GM12875 (cell line): ENCODE results near the gene PRPF4.
"Not testable (repeated sequence)": the region's sequence is repeated elsewhere in the genome, so short reads cannot be mapped to it uniquely, and the experiment has no call there.

ENCODE experiments used
- H3K4me3 ChIP-seq: one replicate; pipeline ENCODE4 v1.5.1; 2011; ENCODE audit warnings: low read depth, low read length, control low read depth
- TF ChIP-seq, protein P1 (sequence below): IDR thresholded peaks from 2 replicates; pipeline ENCODE4 v1.5.1; 2011; ENCODE audit warnings: low read depth, mild to moderate bottlenecking, control low read depth, inconsistent platforms, low read length, moderate library complexity, borderline replicate concordance; ENCODE audit not compliant: insufficient read depth

The PRPF4 gene

DNA sequence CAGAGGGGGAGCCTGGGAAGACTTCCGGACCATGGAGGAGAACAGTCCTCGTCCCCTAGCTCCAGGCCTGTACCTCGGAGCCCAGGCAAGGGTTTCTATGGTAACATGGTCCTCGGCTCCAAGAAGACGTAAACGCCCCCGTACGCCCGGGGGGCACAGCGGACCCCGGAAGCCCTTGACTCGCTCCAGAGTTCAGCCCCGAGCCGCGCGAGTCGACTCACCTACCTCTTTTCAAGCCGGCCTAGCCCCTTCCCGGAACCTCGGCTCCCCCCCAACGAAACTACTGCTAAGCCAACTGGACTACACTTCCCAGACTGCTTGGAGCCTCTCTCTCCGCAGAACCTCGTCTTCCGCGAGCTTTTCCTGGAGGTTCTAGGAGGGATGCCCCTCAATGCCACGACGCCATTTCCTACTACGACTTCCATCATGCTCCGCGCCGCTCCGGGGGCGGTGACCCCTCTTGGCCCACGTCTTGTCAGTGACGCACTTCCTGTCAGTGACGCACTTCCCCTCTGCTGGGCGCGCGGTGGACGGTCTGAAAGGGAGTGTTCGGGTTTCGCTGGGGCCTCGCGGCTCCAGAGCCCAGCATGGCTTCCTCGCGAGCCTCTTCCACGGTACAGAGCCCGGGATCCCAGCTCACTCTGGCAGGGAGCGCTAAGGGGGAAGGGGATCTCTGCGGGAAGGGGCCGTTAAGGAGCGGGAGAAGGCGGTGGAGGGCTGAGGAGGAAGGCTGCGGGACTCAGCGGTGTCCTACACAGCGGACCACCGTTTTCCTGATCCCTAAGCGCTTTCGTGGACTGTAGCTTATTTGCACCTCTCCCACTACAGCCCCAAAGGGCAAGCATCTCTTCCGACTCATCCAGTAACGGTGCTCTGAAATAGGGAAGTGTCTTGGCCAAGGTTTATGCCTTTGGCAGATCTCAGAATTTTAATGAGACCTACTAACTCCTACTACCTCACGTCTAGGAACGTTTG, at the start of gene PRPF4, which contains the start of gene CDC26:
TSS of gene PRPF4 (plus strand) at position 502 of the 975 bp plus-strand sequence. CDS start at position 588, 86 bp downstream.
TSS of gene CDC26 (minus strand) at position 416 of the 975 bp plus-strand sequence. CDS start 3,065 bp downstream, outside the sequence.
- peak within 1 kb of the TSS; percentile 88 for H3K4me3 ChIP-seq
- TF ChIP-seq, protein P1, sequence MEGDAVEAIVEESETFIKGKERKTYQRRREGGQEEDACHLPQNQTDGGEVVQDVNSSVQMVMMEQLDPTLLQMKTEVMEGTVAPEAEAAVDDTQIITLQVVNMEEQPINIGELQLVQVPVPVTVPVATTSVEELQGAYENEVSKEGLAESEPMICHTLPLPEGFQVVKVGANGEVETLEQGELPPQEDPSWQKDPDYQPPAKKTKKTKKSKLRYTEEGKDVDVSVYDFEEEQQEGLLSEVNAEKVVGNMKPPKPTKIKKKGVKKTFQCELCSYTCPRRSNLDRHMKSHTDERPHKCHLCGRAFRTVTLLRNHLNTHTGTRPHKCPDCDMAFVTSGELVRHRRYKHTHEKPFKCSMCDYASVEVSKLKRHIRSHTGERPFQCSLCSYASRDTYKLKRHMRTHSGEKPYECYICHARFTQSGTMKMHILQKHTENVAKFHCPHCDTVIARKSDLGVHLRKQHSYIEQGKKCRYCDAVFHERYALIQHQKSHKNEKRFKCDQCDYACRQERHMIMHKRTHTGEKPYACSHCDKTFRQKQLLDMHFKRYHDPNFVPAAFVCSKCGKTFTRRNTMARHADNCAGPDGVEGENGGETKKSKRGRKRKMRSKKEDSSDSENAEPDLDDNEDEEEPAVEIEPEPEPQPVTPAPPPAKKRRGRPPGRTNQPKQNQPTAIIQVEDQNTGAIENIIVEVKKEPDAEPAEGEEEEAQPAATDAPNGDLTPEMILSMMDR: no peak

DNA sequence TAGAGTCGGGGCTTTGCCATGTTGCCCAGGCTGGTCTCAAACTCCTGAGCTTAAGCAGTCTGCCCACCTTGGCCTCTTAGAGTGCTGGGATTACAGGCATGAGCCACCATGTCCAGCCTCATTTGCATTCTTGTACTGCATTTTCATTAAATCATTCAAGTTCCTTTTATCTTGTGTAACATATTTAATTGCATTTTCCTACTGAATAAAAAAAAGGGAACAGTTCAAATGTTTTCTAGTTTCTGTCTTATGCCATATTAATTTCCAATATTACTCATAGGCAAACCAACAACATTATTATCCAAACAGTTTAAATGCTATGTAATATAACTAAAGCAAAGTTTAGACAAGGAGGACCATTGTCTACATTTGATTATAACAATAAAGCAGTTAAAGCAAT, 48.0 kb upstream of the PRPF4 start:
- TF ChIP-seq, protein P1: no peak
- no peak overlapping the region for H3K4me3 ChIP-seq

DNA sequence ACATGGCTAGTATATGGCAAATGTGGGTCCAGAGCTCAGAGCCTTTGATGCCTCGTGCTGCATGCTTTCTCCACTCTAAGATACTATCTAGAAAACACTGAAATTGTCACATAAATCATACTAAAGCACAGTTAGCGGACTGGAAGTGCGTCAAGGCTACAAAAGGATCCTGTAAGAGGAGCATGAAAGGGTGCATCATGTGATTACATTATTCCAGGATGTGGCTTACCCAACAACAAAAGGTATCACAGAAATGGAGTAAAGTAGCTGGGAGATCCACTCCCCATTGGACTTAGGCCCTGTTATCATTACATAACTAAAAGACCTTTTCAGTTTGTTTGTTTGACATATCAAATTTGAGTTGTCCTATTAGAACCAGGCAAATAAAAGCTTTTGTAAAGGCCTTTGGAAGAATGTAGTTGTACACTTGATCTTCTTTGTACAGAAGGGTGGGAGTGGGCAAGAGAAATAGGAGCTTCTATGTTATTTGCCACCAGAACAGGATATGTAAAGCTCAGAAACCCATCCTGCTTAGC, 47.3 kb upstream of the PRPF4 start:
- H3K4me3 ChIP-seq: no peak overlapping the region
- TF ChIP-seq, protein P1: no peak

DNA sequence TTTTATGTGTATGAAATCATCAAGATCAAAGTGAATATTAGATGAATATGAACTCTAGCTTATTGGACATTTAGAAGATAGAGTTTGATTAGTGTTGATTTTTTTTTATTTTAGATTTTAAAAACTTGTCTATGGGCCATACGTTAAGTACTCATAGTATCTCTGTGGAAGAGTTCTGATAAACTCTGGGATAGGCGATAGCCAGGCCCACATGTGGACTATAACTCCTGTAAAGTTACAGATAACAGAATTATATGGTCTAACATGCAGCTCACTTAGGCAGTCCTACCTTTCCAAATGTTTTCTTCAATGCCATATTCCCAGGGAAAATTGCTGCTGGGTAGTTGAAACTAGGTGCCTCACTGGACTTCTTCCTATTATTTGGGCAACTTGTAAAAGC, 43.8 kb upstream of the PRPF4 start:
- H3K4me3 ChIP-seq: no peak overlapping the region
- TF ChIP-seq, protein P1: no peak

DNA sequence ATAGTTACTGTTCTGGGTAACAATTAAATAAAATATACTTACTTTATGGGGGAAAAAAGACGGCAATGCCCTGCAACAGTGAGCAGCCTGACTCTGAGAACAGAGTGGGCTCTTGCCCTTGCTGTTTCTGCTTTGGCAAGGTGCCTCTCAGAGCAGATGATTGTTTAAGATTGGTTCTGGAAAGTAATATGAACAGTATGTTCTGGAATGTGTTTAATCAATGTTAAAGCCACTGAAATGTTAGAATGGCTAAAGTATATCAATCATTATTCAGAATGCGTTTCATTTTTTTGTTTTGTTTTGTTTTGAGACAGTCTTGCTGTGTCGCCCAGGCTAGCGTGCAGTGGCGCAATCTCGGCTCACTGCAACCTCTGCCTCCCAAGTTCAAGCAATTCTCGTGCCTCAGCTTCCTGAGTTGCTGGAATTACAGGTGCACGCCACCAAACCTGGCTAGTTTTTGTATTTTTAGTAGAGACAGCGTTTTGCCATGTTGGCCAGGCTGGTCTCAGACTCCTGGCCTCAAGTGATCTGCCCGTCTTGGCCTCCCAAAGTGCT, 39.7 kb upstream of the PRPF4 start:
- H3K4me3 ChIP-seq: not testable (repeated sequence)

DNA sequence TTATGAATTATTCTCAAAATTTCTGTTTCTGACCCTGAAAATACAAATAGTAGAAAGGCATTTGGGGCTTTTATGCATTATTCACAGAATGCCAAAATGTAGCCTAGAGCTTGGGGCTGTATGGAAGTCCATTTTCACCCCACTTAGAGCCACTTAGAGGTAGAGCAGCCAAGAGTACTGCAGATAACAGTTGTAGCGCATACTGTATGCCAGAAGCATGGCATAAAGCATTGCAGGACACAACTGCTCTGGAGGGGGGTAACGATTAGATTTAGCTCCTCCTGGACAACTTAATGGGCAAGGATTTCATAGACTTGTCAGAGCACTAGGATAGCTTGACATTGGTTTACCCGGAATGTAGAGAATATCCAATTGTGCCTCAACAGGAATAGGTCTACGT, 38.4 kb upstream of the PRPF4 start:
- H3K4me3 ChIP-seq: no peak overlapping the region
- TF ChIP-seq, protein P1: no peak

DNA sequence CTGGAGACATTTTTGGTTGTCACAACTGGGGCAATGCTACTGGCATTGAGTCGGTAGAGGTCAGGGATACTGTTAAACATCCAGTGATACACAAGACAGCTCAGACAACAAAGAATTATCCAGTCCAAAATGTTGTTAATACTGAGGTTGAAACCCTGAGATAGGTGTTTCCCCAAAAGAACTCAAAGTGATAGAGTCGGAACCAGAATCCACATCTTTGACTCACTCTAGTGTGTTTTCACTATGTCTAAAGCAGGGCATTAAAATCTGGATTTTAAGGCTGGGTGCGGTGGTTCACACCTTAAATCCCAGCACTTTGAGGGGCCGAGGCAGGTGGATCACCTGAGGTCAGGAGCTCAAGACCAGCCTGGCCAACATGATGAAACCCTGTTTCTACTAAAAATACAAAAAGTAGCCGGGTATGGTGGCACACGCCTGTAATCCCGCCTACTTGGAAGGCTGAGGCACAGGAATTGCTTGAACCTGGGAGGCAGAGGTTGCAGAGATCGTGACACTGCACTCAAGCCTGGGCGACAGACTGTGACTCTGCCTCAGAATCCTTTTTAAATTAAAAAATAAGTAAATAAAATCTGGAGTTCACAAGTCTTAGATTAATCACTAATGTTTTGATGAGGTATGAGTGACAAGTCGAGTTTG, 37.1 kb upstream of the PRPF4 start:
- TF ChIP-seq, protein P1: no peak
- H3K4me3 ChIP-seq: no peak overlapping the region
